GM10847 (cell line): Measurements from ENCODE around the gene CMPK1.

ENCODE experiments used
- POLR2A ChIP-seq: IDR thresholded peaks from 2 replicates; pipeline ENCODE4 v1.6.1; 2011; ENCODE audit not compliant: insufficient read length; ENCODE audit errors: extremely low read depth

CMPK1 gene

GRCh38 chr1:47333578-47333921, at the start of gene CMPK1:
Gene CMPK1, plus strand, starts transcription at chr1:47333790. Its CDS starts 156 bp downstream, at chr1:47333946.
- TF ChIP-seq POLR2A = peak; percentile 49

- no peak for TF ChIP-seq POLR2A
These were observed 38.0 kb upstream of the CMPK1 start for GRCh38 chr1:47295579-47295978.

- no peak for TF ChIP-seq POLR2A
These were observed 35.4 kb upstream of the CMPK1 start for GRCh38 chr1:47298025-47298699.

GRCh38 chr1:47302472-47302871, 31.1 kb upstream of the CMPK1 start:
- TF ChIP-seq POLR2A = no peak

- no peak for TF ChIP-seq POLR2A
These were observed 24.2 kb upstream of the CMPK1 start for GRCh38 chr1:47309427-47309826.

- TF ChIP-seq POLR2A = peak; percentile 51
These were observed 19.5 kb upstream of the CMPK1 start, which contains the start of gene STIL for GRCh38 chr1:47313915-47314664. Gene STIL, minus strand, starts transcription at chr1:47314147. Its CDS starts 3,828 bp downstream, at chr1:47310319.

- no peak for TF ChIP-seq POLR2A
These were observed 15.7 kb upstream of the CMPK1 start for GRCh38 chr1:47317841-47318240.

GRCh38 chr1:47323599-47324031, 10.0 kb upstream of the CMPK1 start:
- no peak for TF ChIP-seq POLR2A

- TF ChIP-seq POLR2A = no peak
These were observed 8.9 kb upstream of the CMPK1 start for GRCh38 chr1:47324682-47325081.

GRCh38 chr1:47325528-47325927, 8.1 kb upstream of the CMPK1 start:
- no peak for TF ChIP-seq POLR2A

- no peak for TF ChIP-seq POLR2A
These were observed 7.3 kb upstream of the CMPK1 start for GRCh38 chr1:47326271-47326670.

GRCh38 chr1:47328992-47329391, 4.6 kb upstream of the CMPK1 start:
- TF ChIP-seq POLR2A = no peak

- no peak for TF ChIP-seq POLR2A
These were observed 3.4 kb upstream of the CMPK1 start for GRCh38 chr1:47330212-47330611.

- no peak for TF ChIP-seq POLR2A
These were observed 1.7 kb upstream of the CMPK1 start for GRCh38 chr1:47331875-47332274.

GRCh38 chr1:47332779-47333577, 612 bp upstream of the CMPK1 start:
- TF ChIP-seq POLR2A = no peak
